Right hindlimb (tissue), 1 donor: ENCODE data around the gene CDKL1.
A peak's percentile ranks its signal among the peaks of the same experiment; 100 is the strongest.

Source experiments
- DNase-seq: peaks from one replicate; pipeline ENCODE4 v3.0.0-alpha.2; 2018

CDKL1 gene

GRCh38 chr14:50396631-50397389 is at the start of gene CDKL1:
TSS of gene CDKL1 (minus strand) at chr14:50396881. CDS start at chr14:50395868, 1,013 bp downstream.
- DNase-seq = peak; percentile 82

DNA sequence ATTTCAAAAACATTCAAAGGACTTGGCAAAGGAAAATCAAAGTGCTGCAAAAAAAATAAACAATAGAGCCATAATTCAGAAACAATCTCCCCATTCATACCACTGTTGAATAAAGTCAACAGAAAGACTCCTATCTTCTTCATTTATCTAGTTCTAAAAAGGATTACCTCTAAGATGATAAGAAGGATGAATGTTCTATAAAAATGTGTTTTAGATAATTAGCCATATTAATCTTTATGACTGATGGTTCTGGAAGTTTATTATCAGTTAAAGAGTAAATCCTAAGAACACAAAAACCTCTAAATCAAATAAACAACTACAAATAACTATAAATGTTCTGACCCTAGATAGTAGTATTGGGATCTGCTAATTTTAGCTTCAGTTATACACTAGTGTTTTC is 37.8 kb upstream of the CDKL1 start:
- DNase-seq = no peak

DNA sequence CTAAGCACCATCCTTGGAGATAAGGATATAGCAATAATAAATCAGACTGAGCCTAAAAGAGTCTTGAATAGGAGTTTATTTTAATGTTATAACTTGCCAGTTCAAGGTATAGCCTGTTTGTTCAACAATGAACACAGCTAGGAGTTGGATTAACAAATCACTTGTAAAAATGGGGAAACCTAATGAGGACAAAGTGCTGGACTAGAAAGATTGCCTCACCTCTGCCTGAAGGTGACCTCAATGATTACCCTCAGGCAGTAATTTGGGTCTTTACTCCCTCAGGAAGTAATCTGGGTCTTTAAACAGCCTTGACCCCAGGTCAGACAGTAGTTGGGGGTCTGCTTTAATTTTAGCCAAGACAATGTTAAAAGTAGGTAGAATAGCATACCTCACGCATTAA is 35.5 kb upstream of the CDKL1 start:
- DNase-seq = no peak

- no peak for DNase-seq
Measured at GRCh38 chr14:50425816-50426215, 29.1 kb upstream of the CDKL1 start.

DNA sequence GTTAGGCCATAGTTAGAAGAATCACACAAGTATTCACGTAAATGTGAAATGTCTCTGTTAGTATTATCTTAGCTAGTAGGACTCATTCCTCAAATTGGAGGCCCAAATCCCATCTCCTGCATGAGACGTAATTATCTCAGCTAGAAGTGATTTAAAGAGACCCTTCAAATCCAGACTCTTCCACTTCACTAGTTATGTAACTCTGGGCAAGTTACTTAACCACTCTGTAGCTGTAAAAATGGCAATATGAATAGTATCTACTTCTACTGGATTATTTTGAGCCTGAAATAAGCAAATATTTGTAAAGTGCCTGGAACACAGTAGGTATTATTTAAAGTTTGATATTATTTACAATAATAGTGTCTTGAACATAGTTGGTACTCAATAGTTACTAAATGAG is 28.4 kb upstream of the CDKL1 start:
- DNase-seq = no peak

- no peak for DNase-seq
Measured at GRCh38 chr14:50423529-50423928, 26.8 kb upstream of the CDKL1 start.

DNA sequence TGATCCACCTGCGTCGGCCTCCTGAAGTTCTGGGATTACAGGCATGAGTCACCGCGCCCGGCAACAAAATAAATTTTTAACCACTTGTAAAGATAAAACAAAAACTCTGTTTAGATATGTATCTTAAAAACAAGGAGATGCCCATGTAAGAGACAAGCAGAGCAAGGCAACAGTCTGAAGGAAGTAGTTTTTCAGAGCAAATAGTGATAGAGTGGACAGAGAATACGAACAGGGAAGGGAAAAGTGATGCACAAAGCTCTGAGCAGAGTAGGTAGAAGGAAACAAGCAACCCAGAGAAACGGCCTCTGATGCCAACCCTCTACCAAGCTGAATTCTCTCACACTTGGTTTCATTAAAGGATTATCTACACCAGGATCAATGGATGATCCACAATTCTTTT is 24.8 kb upstream of the CDKL1 start:
- no peak for DNase-seq

DNA sequence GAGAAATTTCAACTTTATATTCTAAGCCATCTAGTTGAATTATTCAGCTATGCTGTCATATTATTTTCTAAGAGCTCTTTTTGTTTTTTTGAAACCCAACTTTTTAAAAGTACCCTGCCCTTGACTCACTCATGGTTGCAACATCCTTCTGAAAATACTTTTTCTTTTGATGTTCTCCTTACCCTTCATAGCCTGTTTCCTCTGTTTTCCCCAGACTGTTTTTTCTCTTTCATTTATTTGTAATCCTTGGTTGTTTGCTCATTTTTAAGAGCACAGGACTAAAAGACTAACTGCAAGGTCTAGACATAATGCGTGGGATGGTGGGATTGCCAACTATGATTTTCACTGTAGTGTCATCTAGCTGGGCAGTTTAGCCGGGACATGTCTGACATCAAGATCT is 21.2 kb upstream of the CDKL1 start:
- DNase-seq = no peak

DNA sequence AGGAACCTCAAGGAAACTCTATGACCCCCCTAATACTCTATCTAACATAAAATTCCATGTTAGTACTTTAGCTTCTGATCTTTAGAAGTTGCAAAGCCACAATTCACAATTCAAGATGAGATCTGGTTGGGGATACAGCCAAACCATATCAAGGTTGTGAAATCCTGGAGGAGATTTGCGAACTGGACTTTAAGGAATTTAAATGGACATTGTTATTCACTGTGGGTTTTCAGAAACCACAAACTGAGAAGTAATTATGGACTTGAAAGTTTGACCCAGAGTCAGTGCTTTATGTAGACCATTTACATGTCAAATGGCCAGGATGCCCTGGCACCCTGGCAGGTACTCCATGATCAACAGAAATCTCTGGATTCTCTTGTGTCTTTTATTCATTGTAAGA is 14.2 kb upstream of the CDKL1 start:
- no peak for DNase-seq

GRCh38 chr14:50410071-50410470 is 13.4 kb upstream of the CDKL1 start:
- no peak for DNase-seq

DNA sequence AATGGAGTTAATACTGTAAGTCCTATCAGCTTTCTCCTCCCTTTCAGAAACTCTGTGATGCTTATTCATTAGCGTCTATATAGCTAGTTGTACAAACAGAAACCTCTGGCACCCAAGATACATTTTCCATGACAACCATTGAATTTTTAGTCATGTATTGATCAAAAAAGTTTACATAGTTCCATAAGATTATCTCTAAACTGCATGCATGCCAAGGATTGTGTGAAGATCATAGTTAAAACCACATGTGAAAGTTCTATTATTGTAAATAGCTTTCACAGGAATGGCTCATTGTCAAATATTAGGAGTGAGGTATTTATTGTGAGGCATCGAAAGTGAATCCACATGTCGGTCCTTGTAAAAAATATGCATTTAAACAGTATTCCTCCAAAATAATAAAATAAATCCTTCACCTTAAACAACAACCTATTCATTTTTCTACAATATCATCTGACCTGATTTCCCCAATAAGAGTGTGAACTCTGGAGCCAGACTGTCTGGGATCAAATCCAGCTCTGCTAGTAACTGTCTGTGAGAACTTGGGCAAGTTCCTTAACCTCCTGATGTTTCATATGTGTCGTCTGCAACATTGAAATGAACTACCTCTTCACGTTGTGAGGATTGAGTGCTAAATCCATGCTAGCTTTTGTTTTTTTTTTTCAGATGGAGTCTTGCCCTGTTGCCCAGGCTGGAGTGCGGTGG is 10.6 kb upstream of the CDKL1 start:
- peak; percentile 64 for DNase-seq

DNA sequence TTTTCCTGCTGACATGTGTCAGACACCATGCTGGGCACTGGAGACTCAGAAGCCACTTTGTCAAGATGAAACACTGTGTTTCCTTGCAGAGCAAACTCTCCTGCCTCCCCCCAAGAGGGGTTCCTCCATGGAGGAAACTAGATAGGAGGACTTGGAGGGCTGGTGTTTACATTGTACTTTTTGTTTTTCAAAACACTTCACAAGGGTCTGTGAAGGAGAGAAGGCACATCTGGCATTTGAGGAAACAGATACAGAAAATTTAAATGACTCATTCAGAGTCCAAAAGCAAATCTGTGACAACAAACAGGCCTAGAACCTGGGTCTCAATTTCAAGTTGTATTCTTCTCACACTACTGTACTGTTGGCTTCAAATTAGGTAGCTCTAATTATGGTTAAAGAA is 6.7 kb upstream of the CDKL1 start:
- DNase-seq = no peak

DNA sequence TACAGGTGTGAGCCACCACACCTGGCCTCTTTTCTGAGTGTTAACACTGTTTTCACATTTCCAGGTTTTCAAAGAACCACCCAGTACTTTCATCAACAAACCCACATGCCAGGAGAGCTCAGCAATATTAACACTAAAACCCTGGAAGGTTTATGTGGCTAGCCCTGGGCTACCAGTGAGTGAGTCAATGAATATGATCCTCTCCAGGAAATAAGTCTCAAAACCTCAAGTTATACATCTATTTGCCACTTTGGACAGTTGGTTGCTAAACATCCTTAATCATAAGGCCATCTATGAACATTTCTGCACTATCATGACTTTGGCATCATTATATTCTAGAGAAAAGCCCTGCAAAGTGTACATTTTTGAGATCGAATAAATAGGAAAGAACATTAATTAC is 6.3 kb upstream of the CDKL1 start:
- DNase-seq = no peak

DNA sequence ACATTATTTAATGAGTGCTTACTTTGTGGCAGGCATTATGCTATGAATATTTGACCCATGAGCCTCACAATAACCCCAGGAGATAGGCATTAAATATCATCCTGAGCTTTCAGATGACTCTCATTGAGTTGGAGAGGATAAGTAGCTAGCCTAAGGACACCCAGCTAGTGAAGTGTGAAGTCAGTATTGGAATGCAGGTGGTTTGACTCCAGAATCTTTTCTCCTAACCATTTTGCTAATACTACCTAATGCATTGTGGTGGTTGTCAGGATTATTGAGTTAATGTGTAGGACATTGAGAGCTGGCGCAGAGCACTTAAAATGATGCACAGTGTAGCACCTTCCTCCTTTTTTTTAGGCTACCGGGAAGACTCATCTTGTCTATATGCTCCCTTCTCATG is 3.8 kb upstream of the CDKL1 start:
- DNase-seq = no peak

- peak; percentile 30 for DNase-seq
Measured at GRCh38 chr14:50399251-50400032, 2.8 kb upstream of the CDKL1 start.

DNA sequence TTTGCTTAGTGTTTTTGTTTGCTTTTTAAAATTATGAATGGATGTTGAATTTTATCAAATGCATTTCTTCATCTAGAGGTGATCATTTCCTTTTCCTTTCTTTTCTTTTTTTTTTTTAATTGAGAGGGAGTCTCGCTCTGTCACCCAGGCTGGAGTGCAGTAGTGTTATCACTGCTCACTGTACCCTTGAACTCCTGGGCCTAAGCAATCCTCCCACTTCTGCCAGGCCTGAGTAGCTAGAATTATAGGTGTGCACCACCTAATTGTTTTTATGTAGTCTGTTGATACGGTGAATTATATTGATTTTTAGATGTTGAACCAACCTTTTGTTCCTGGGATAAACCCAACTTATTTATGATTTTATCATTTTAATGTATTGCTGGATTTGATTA is 1.5 kb upstream of the CDKL1 start:
- no peak for DNase-seq

- peak; percentile 30 for DNase-seq
Measured at GRCh38 chr14:50397390-50398188, 908 bp upstream of the CDKL1 start.

GRCh38 chr14:50395448-50395847 is 1.2 kb downstream of the CDKL1 start:
- DNase-seq = no peak

GRCh38 chr14:50394713-50395112 is 2.0 kb downstream of the CDKL1 start:
- DNase-seq = no peak

- DNase-seq = no peak
Measured at GRCh38 chr14:50389668-50390441, 6.8 kb downstream of the CDKL1 start.

DNA sequence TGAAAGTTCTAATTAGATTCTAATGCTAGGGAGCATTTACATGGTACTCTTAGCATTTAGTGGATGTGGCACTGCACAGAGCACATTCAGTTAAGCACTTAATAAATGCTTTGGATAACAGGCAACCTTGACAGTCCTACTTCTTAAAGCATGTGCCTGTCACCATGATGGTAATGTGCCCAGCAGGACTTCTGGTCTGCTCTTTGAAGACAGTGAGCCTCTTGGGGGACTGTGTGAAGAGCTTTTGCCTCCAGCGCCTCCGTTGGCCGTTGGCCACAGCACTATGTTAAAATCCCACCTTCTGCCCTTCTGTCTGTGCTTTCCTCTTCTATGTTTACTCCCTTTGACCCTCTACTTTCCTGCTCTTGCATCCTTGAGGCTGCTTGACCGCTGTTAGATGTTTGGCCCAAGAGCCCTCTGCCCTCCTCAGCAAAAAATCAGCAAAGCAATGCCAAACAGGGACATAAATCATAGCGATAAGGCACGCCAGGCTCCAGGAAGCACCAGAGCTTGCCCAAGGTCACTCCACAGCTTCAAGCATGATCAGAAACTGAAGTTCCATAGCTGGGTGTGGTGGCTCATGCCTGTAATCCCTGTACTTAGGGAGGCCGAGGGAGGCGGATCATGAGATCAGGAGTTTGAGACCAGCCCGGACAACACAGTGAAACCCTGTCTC is 8.3 kb downstream of the CDKL1 start:
- DNase-seq = no peak

- no peak for DNase-seq
Measured at GRCh38 chr14:50387548-50387947, 9.1 kb downstream of the CDKL1 start.
